Measurements from ENCODE around the gene GALNT5.
"Not testable (repeated sequence)": the region's sequence is repeated elsewhere in the genome, so short reads cannot be mapped to it uniquely, and the experiment has no call there.

The GALNT5 gene, protein sequence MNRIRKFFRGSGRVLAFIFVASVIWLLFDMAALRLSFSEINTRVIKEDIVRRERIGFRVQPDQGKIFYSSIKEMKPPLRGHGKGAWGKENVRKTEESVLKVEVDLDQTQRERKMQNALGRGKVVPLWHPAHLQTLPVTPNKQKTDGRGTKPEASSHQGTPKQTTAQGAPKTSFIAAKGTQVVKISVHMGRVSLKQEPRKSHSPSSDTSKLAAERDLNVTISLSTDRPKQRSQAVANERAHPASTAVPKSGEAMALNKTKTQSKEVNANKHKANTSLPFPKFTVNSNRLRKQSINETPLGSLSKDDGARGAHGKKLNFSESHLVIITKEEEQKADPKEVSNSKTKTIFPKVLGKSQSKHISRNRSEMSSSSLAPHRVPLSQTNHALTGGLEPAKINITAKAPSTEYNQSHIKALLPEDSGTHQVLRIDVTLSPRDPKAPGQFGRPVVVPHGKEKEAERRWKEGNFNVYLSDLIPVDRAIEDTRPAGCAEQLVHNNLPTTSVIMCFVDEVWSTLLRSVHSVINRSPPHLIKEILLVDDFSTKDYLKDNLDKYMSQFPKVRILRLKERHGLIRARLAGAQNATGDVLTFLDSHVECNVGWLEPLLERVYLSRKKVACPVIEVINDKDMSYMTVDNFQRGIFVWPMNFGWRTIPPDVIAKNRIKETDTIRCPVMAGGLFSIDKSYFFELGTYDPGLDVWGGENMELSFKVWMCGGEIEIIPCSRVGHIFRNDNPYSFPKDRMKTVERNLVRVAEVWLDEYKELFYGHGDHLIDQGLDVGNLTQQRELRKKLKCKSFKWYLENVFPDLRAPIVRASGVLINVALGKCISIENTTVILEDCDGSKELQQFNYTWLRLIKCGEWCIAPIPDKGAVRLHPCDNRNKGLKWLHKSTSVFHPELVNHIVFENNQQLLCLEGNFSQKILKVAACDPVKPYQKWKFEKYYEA

DNA sequence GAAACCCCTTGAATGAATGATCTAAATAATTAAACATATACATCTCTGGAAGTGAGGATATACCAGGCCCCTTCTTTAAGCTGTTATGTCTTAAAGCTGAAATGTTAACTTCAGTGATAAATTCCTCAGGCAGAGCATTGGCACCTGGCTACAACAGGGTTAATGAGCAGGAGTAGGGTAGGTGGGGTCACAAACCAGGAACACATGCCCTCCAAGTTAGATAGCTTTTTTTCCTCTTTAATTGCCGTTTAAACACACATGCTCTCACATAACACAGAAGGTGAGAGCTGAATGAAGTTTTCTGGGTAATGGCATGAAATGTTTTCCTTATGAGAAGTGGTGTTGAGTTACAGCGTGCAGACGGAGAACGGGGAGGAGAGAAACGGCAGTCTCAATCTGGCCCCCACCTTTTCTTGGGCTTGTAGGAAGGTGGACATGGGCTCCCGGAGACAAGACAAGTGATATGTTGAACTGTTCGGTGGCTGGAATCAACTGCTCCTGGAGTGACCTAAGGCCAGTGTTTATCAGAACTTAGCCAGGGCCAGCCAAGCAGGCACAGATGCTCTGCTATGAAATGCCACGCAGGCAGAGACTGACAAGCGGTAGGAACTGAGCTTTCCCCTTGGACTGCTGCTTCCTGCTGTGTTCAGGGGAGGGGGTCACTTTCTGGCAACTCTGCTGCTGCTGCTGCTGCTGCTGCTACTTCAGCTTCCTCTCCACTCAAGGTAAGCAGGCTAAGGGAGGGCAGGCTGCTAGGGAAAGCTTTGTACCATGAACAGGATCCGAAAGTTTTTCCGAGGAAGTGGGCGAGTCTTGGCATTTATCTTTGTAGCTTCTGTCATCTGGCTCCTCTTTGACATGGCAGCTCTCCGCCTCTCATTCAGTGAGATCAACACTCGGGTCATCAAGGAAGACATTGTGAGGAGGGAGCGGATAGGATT lies at the start of gene GALNT5:
Gene GALNT5 (plus strand): TSS at position 394 of the 941 bp plus-strand sequence. CDS start 378 bp downstream, at position 772.
- DNase-seq (ENCODE audit: low read depth, low spot score), result peak; percentile 2
- H3K27me3 ChIP-seq (ENCODE audit: control insufficient read depth, insufficient read depth, low read length), result no peaks in the 10 kb centered on the region

DNA sequence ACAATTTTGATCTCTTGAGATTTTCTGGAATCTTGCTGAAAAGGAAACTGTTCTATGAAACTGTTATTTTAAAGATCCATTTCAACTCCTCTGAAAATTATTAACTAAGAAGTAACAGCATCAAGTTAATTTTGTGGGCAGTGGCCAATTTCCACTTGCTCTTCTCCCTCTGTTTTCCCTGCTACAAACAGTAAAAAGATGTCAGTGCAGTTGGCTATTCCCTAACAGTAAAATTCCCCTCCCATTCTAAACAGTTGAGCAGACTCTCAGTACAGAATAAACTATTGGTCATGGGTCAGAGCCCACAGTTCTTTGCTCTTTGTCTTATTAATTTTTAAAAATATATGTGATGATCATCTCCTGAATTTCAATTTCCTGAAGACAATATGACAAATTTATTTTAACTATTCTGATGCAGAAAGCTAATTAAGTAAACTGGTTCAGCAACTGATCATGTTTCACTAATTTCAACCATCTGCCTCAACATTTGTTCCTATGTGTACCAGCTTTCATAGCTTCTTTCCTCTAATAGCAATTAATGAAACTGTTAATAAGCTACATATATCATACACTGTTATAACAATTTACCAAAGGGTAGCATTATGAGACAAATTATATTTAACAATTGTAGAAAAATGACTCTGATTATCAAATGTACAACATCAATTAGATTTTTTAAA lies 41.1 kb upstream of the GALNT5 start:
- no peaks in the 10 kb centered on the region for H3K9me3 ChIP-seq (ENCODE audit: control insufficient read depth, insufficient read depth, low read length)
- H3K4me3 ChIP-seq (ENCODE audit: low read length), result no peak overlapping the region
- DNase-seq (ENCODE audit: low read depth, low spot score), result no peak
- H3K4me1 ChIP-seq (ENCODE audit: control insufficient read depth, insufficient read depth, low read length), result no peaks in the 10 kb centered on the region
- H3K27ac ChIP-seq (ENCODE audit: low read length), result no peak overlapping the region
- no peaks in the 10 kb centered on the region for H3K27me3 ChIP-seq (ENCODE audit: control insufficient read depth, insufficient read depth, low read length)
- H3K36me3 ChIP-seq (ENCODE audit: control insufficient read depth, insufficient read depth, low read length), result no peaks in the 10 kb centered on the region

More for the DNA sequence above, at the start of gene GALNT5:
- Histone ChIP-seq H3K36me3 (ENCODE audit: control insufficient read depth, insufficient read depth, low read length) (no peaks in the 10 kb centered on the region), H3K27ac (ENCODE audit: low read length) (no peak within 1 kb of the TSS), H3K9me3 (ENCODE audit: control insufficient read depth, insufficient read depth, low read length) (no peaks in the 10 kb centered on the region), H3K4me1 (ENCODE audit: control insufficient read depth, insufficient read depth, low read length) (peaks cover 2% of the 10 kb centered on the region; the same call in 1 of the 2 replicates), H3K4me3 (ENCODE audit: low read length) (peak within 1 kb of the TSS; percentile 16; the same call in 1 of the 2 replicates)
- WGBS (ENCODE audit: insufficient coverage, insufficient read length), result no CpG with 5 or more reads among the region's 15 CpGs

DNA sequence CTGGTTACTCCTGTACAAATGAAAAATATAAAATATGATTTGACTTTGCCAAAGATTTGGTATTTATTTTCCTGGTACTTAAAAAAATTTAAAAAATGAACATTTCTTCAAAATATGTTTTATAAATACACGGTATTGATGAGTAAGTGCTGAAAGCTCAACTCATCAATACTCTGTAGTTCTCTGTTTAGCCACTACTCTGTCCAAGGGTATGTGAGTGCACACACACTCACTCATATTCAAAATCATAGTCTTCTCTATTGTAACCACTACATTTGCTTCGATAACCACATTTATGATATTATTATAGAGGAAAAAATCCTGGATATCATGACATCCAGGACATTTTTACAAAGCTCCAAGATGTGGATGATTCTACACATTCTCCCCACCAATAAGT lies 40.1 kb upstream of the GALNT5 start:
- Histone ChIP-seq H3K27me3 (ENCODE audit: control insufficient read depth, insufficient read depth, low read length) (no peaks in the 10 kb centered on the region), H3K27ac (ENCODE audit: low read length) (no peak overlapping the region), H3K4me3 (ENCODE audit: low read length) (no peak overlapping the region), H3K4me1 (ENCODE audit: control insufficient read depth, insufficient read depth, low read length) (no peaks in the 10 kb centered on the region), H3K36me3 (ENCODE audit: control insufficient read depth, insufficient read depth, low read length) (no peaks in the 10 kb centered on the region), H3K9me3 (ENCODE audit: control insufficient read depth, insufficient read depth, low read length) (no peaks in the 10 kb centered on the region)
- no CpG with 5 or more reads among the region's 2 CpGs for WGBS (ENCODE audit: insufficient coverage, insufficient read length)
- DNase-seq (ENCODE audit: low read depth, low spot score), result no peak

DNA sequence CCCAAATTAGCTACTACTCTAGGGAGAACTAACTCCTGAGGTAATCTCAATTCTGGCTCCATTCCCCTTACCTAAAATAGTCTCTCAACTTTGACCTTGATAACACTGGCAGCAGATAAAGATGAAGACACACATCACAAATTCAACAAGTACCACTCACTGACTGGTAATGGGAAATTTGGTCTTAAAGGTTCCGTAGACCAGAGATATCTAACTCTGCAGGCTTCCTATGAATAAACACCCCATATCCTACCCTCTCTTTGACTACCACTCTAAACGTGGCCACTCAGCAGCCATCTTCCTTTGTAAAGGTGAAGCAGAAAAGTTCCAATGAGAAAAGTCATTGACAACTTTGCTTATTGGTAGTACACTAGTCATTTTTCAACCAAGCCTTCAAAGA lies 38.6 kb upstream of the GALNT5 start:
- no peak for DNase-seq (ENCODE audit: low read depth, low spot score)

GRCh38 chr2:157220502-157220901 lies 37.0 kb upstream of the GALNT5 start:
- WGBS (ENCODE audit: insufficient coverage, insufficient read length), result no CpG with 5 or more reads among the region's 1 CpG
- Histone ChIP-seq H3K27ac (ENCODE audit: low read length) (no peak overlapping the region), H3K4me1 (ENCODE audit: control insufficient read depth, insufficient read depth, low read length) (no peaks in the 10 kb centered on the region), H3K27me3 (ENCODE audit: control insufficient read depth, insufficient read depth, low read length) (no peaks in the 10 kb centered on the region), H3K36me3 (ENCODE audit: control insufficient read depth, insufficient read depth, low read length) (no peaks in the 10 kb centered on the region), H3K9me3 (ENCODE audit: control insufficient read depth, insufficient read depth, low read length) (no peaks in the 10 kb centered on the region), H3K4me3 (ENCODE audit: low read length) (no peak overlapping the region)
- DNase-seq (ENCODE audit: low read depth, low spot score), result no peak

More for the DNA sequence above, 38.6 kb upstream of the GALNT5 start:
- WGBS (ENCODE audit: insufficient coverage, insufficient read length), result no CpG with 5 or more reads among the region's 2 CpGs
- no peaks in the 10 kb centered on the region for H3K9me3 ChIP-seq (ENCODE audit: control insufficient read depth, insufficient read depth, low read length)
- no peaks in the 10 kb centered on the region for H3K36me3 ChIP-seq (ENCODE audit: control insufficient read depth, insufficient read depth, low read length)
- H3K27me3 ChIP-seq (ENCODE audit: control insufficient read depth, insufficient read depth, low read length), result no peaks in the 10 kb centered on the region
- H3K4me3 ChIP-seq (ENCODE audit: low read length), result no peak overlapping the region
- H3K4me1 ChIP-seq (ENCODE audit: control insufficient read depth, insufficient read depth, low read length), result no peaks in the 10 kb centered on the region
- no peak overlapping the region for H3K27ac ChIP-seq (ENCODE audit: low read length)

DNA sequence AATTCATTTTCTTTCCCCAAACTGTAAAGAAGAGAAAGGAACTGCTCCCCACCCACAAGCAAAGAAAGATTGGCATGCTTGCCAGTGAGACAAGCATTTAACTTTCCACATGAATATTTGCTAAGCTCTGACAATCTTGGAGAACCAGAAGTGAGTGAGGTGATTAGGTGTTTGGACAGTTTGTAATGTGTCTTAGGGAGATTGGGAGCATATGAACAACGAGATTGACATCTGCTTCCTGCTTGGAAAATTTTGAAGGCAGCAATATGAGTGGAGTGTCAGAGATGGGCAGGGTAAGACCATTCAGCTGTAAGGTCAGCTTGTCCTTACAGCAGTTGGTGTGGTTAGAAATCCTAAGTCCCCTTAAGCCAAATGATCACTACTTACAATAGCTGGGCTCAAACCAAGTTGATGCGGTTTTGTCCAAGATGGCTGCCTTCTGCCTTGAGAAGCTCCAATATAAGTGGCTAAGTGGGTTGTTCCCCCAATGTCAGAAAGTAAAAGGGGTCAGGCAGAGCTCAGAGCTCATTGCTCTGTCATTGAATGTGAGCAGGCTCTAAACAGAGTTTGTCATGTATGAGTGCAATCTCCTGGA lies 36.0 kb upstream of the GALNT5 start:
- Histone ChIP-seq H3K27ac (ENCODE audit: low read length) (no peak overlapping the region), H3K27me3 (ENCODE audit: control insufficient read depth, insufficient read depth, low read length) (no peaks in the 10 kb centered on the region), H3K36me3 (ENCODE audit: control insufficient read depth, insufficient read depth, low read length) (no peaks in the 10 kb centered on the region), H3K9me3 (ENCODE audit: control insufficient read depth, insufficient read depth, low read length) (no peaks in the 10 kb centered on the region), H3K4me1 (ENCODE audit: control insufficient read depth, insufficient read depth, low read length) (no peaks in the 10 kb centered on the region), H3K4me3 (ENCODE audit: low read length) (no peak overlapping the region)
- DNase-seq (ENCODE audit: low read depth, low spot score), result no peak
- WGBS (ENCODE audit: insufficient coverage, insufficient read length), result no CpG with 5 or more reads among the region's 2 CpGs

GRCh38 chr2:157223624-157224205 lies 33.8 kb upstream of the GALNT5 start:
- H3K9me3 ChIP-seq (ENCODE audit: control insufficient read depth, insufficient read depth, low read length), result no peaks in the 10 kb centered on the region
- no peak overlapping the region for H3K4me3 ChIP-seq (ENCODE audit: low read length)
- H3K36me3 ChIP-seq (ENCODE audit: control insufficient read depth, insufficient read depth, low read length), result no peaks in the 10 kb centered on the region
- H3K27me3 ChIP-seq (ENCODE audit: control insufficient read depth, insufficient read depth, low read length), result no peaks in the 10 kb centered on the region
- WGBS (ENCODE audit: insufficient coverage, insufficient read length), result no CpG with 5 or more reads among the region's 5 CpGs
- H3K4me1 ChIP-seq (ENCODE audit: control insufficient read depth, insufficient read depth, low read length), result no peaks in the 10 kb centered on the region
- DNase-seq (ENCODE audit: low read depth, low spot score), result no peak
- H3K27ac ChIP-seq (ENCODE audit: low read length), result no peak overlapping the region

DNA sequence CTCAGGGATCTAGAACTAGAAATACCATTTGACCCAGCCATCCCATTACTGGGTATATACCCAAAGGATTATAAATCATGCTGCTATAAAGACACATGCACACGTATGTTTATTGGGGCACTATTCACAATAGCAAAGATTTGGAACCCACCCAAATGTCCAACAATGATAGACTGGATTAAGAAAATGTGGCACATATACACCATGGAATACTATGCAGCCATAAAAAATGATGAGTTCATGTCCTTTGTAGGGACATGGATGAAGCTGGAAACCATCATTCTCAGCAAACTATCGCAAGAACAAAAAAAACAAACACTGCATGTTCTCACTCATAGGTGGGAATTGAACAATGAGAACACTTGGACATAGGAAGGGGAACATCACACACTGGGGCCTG lies 33.1 kb upstream of the GALNT5 start:
- not testable (repeated sequence) for H3K36me3 ChIP-seq (ENCODE audit: control insufficient read depth, insufficient read depth, low read length); DNase-seq (ENCODE audit: low read depth, low spot score); H3K27ac ChIP-seq (ENCODE audit: low read length); H3K9me3 ChIP-seq (ENCODE audit: control insufficient read depth, insufficient read depth, low read length); H3K4me3 ChIP-seq (ENCODE audit: low read length); H3K27me3 ChIP-seq (ENCODE audit: control insufficient read depth, insufficient read depth, low read length); H3K4me1 ChIP-seq (ENCODE audit: control insufficient read depth, insufficient read depth, low read length)
- WGBS (ENCODE audit: insufficient coverage, insufficient read length), result no CpG with 5 or more reads among the region's 2 CpGs

- DNase-seq (ENCODE audit: low read depth, low spot score), result no peak
- no peaks in the 10 kb centered on the region for H3K4me1 ChIP-seq (ENCODE audit: control insufficient read depth, insufficient read depth, low read length)
- H3K27ac ChIP-seq (ENCODE audit: low read length), result no peak overlapping the region
- no CpG with 5 or more reads among the region's 1 CpG for WGBS (ENCODE audit: insufficient coverage, insufficient read length)
- H3K9me3 ChIP-seq (ENCODE audit: control insufficient read depth, insufficient read depth, low read length), result no peaks in the 10 kb centered on the region
- H3K36me3 ChIP-seq (ENCODE audit: control insufficient read depth, insufficient read depth, low read length), result no peaks in the 10 kb centered on the region
- no peak overlapping the region for H3K4me3 ChIP-seq (ENCODE audit: low read length)
- H3K27me3 ChIP-seq (ENCODE audit: control insufficient read depth, insufficient read depth, low read length), result no peaks in the 10 kb centered on the region
These were observed 29.9 kb upstream of the GALNT5 start for GRCh38 chr2:157227592-157227991.
